ENCODE data around the gene MISP3.

DNA sequence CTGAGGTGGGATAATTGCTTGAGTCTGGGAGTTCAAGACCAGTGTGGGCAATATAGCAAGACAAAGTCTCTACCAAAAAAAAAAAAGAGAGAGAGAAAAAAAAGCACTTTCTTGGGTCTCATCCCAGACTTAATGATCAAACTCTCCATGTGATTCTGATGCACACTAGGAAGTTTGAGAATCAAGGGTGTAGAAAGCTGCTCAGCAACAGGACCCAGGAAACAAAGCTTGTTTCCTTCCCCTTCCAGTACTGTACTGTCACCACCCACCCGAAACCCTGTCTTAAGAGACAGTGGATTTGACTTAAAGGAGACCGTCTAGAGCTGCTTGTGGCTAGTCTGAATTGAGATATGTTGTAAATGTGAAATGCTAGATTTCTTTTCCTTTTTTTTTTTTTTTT, 5.8 kb downstream of the MISP3 start:
- no peak for TF ChIP-seq CTCF (IDR thresholded peaks at IDR 0.05; ENCODE audit: poor library complexity, severe bottlenecking)
- no peak for TF ChIP-seq EZH2 (IDR thresholded peaks at IDR 0.05; ENCODE audit: borderline replicate concordance, insufficient read depth, low read length, poor library complexity, severe bottlenecking)

All from neural cell (in vitro differentiated cells).